ENCODE results near the gene HTT. TPM values are rescaled to one million over a fixed set of nuclear protein-coding genes. Genes with fewer than 3 reads are reported as not detected.

The HTT gene
- total RNA-seq, 1 donor = 97.8 TPM

- no peak for DNase-seq (ENCODE audit: low read depth in 2 of 3, low spot score in 2 of 3)
Observed at GRCh38 chr4:3245676-3246075, 171.2 kb downstream of the HTT start.

- no peak for DNase-seq (ENCODE audit: low read depth in 2 of 3, low spot score in 2 of 3)
Observed at GRCh38 chr4:3246458-3247398, 172.2 kb downstream of the HTT start.

- no peak for DNase-seq (ENCODE audit: low read depth in 2 of 3, low spot score in 2 of 3)
Observed at GRCh38 chr4:3247399-3248177, 173.1 kb downstream of the HTT start.

GRCh38 chr4:3248178-3248480 is 173.6 kb downstream of the HTT start:
- no peak for DNase-seq (ENCODE audit: low read depth in 2 of 3, low spot score in 2 of 3)

GRCh38 chr4:3248811-3249661 is 174.6 kb downstream of the HTT start, which contains the start of gene MSANTD1:
Gene MSANTD1, plus strand, starts transcription at chr4:3249159. Its CDS starts 64 bp downstream, at chr4:3249223.
- DNase-seq (ENCODE audit: low read depth in 2 of 3, low spot score in 2 of 3) = peak in 1 of 3 donors; percentile 20

GRCh38 chr4:3249711-3250437 is 175.4 kb downstream of the HTT start:
- no peak for DNase-seq (ENCODE audit: low read depth in 2 of 3, low spot score in 2 of 3)

- no peak for DNase-seq (ENCODE audit: low read depth in 2 of 3, low spot score in 2 of 3)
Observed at GRCh38 chr4:3250438-3250955, 176.0 kb downstream of the HTT start.

GRCh38 chr4:3250956-3251690 is 176.6 kb downstream of the HTT start:
- DNase-seq (ENCODE audit: low read depth in 2 of 3, low spot score in 2 of 3) = no peak

GRCh38 chr4:3251691-3252479 is 177.4 kb downstream of the HTT start:
- DNase-seq (ENCODE audit: low read depth in 2 of 3, low spot score in 2 of 3) = no peak

- DNase-seq (ENCODE audit: low read depth in 2 of 3, low spot score in 2 of 3) = no peak
Observed at GRCh38 chr4:3252480-3252828, 178.0 kb downstream of the HTT start.

GRCh38 chr4:3252831-3253641 is 178.6 kb downstream of the HTT start:
- no peak for DNase-seq (ENCODE audit: low read depth in 2 of 3, low spot score in 2 of 3)

- DNase-seq (ENCODE audit: low read depth in 2 of 3, low spot score in 2 of 3) = no peak
Observed at GRCh38 chr4:3253808-3254207, 179.3 kb downstream of the HTT start.

GRCh38 chr4:3254302-3255131 is 180.0 kb downstream of the HTT start:
- DNase-seq (ENCODE audit: low read depth in 2 of 3, low spot score in 2 of 3) = no peak

- no peak for DNase-seq (ENCODE audit: low read depth in 2 of 3, low spot score in 2 of 3)
Observed at GRCh38 chr4:3255611-3256186, 181.2 kb downstream of the HTT start.

- no peak for DNase-seq (ENCODE audit: low read depth in 2 of 3, low spot score in 2 of 3)
Observed at GRCh38 chr4:3256230-3257102, 182.0 kb downstream of the HTT start.
